Progenitor cell of endocrine pancreas (in vitro differentiated cells): ENCODE results near the gene APOB. TPM values are rescaled to one million over a fixed set of nuclear protein-coding genes. Genes with fewer than 3 reads are reported as not detected.

Source experiments
- DNase-seq: peaks from one replicate; pipeline ENCODE4 v3.0.0; 2021; ENCODE audit warnings: low spot score; ENCODE audit not compliant: unreplicated experiment
- H3K27ac Mint-ChIP-seq: 2 replicates; pipeline ENCODE4 v1.8.0; 2021; ENCODE audit warnings: mild to moderate bottlenecking, moderate library complexity, mixed read lengths
- H3K27me3 Mint-ChIP-seq: 2 replicates; pipeline ENCODE4 v1.8.0; 2021; ENCODE audit warnings: mixed read lengths
- H3K36me3 Mint-ChIP-seq: 2 replicates; pipeline ENCODE4 v1.8.0; 2022; ENCODE audit warnings: mixed read lengths; ENCODE audit not compliant: insufficient read depth
- H3K4me1 Mint-ChIP-seq: 2 replicates; pipeline ENCODE4 v1.8.0; 2021; ENCODE audit warnings: low read depth, mixed read lengths
- H3K4me3 Mint-ChIP-seq: 2 replicates; pipeline ENCODE4 v1.8.0; 2021; ENCODE audit warnings: low read depth, mild to moderate bottlenecking, moderate library complexity, mixed read lengths
- H3K9me3 Mint-ChIP-seq: 2 replicates; pipeline ENCODE4 v1.8.0; 2021; ENCODE audit warnings: low read depth, mixed read lengths
- total RNA-seq: library from RNA; stranded (reverse); gene quantifications from 2 replicates; pipeline ENCODE4 v1.2.1, GENCODE V29; 2021
- TF ChIP-seq, protein P1 (sequence below): fragments of 200-600 bp; sonication (generic); IDR thresholded peaks from one replicate; pipeline ENCODE4 v1.5.0; 2021; ENCODE audit warnings: antibody characterized with exemption, mild to moderate bottlenecking; ENCODE audit not compliant: unreplicated experiment

The APOB gene
- total RNA-seq, 1 donor from 2014 or later: 15.6 TPM

DNA sequence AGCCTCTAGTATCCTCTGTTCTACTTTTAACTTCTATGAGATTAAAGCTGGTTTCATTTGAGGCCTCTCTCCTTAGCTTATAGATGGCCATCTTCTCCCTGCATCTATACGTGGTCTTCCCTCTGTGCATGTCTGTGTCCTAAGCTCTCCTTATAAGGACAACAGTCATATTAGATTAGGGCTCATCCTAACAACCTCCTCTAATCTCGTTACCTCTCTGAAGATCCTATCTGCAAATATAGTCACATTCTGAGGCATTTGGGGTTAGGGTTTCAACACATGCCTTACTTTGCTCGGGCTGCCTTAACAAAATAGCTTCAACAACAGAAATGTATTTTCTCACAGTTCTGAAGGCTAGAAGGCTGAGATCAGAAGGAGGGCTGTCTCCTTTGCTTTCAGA lies 11.6 kb upstream of the APOB start:
- Mint-ChIP-seq H3K27ac (no peak overlapping the region), H3K36me3 (no peaks in the 10 kb centered on the region), H3K4me1 (peaks cover 9% of the 10 kb centered on the region), H3K4me3 (no peak overlapping the region), H3K27me3 (peaks cover 39% of the 10 kb centered on the region), H3K9me3 (peaks cover 3% of the 10 kb centered on the region)
- TF ChIP-seq, protein P1, sequence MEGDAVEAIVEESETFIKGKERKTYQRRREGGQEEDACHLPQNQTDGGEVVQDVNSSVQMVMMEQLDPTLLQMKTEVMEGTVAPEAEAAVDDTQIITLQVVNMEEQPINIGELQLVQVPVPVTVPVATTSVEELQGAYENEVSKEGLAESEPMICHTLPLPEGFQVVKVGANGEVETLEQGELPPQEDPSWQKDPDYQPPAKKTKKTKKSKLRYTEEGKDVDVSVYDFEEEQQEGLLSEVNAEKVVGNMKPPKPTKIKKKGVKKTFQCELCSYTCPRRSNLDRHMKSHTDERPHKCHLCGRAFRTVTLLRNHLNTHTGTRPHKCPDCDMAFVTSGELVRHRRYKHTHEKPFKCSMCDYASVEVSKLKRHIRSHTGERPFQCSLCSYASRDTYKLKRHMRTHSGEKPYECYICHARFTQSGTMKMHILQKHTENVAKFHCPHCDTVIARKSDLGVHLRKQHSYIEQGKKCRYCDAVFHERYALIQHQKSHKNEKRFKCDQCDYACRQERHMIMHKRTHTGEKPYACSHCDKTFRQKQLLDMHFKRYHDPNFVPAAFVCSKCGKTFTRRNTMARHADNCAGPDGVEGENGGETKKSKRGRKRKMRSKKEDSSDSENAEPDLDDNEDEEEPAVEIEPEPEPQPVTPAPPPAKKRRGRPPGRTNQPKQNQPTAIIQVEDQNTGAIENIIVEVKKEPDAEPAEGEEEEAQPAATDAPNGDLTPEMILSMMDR: no peak
- no peak for DNase-seq

GRCh38 chr2:21054011-21054410 lies 10.1 kb upstream of the APOB start:
- Mint-ChIP-seq H3K27ac (no peak overlapping the region), H3K36me3 (no peaks in the 10 kb centered on the region), H3K9me3 (no peaks in the 10 kb centered on the region), H3K4me1 (peaks cover 9% of the 10 kb centered on the region), H3K4me3 (no peak overlapping the region), H3K27me3 (peaks cover 35% of the 10 kb centered on the region)
- no peak for DNase-seq
- TF ChIP-seq, protein P1: no peak

DNA sequence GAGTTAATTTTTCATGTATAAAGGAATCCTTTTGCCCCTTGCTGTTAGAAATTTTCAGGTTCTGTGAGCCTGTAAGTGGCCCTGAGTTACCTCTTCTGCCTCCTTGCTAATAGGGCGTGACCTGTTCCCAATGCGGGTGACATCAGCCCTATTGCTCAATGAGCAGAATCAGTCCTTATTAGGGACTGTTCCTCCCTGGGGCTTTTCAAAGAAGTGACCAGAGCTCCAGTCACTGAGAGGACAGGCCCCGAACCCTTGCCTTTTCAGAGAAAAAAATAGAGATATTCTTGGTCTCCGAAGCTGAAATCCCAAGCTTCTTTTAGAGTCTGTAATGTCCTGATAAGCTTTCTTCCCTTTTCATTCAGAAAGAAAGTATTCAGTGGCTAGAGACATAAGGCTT lies 8.2 kb upstream of the APOB start:
- no peaks in the 10 kb centered on the region for H3K9me3 Mint-ChIP-seq

DNA sequence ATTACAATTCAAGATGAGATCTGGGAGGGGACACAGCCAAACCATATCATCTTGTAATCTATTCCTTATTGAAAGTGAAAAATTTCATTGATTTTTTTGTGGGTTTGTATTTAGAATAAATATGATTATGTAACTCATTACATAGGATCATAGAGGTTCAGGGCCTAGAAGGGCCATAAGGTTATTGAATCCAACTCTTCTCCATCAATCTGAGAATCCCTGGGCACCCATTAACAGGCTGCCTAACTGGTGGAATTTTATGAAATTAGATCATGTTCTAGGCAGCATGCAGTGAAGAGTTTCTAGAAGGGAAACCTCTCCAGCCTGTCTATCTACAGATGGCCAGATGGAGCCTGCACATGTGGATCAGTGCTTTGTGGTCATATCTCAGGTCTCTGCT lies 6.3 kb upstream of the APOB start:
- Mint-ChIP-seq H3K27ac (no peak overlapping the region), H3K36me3 (no peaks in the 10 kb centered on the region), H3K9me3 (no peaks in the 10 kb centered on the region), H3K27me3 (peaks cover 43% of the 10 kb centered on the region), H3K4me3 (no peak overlapping the region), H3K4me1 (peaks cover 9% of the 10 kb centered on the region)
- no peak for DNase-seq
- TF ChIP-seq, protein P1: no peak

More for the DNA sequence above, 8.2 kb upstream of the APOB start:
- peaks cover 48% of the 10 kb centered on the region for H3K27me3 Mint-ChIP-seq
- H3K27ac Mint-ChIP-seq: no peak overlapping the region
- H3K4me3 Mint-ChIP-seq: no peak overlapping the region
- H3K36me3 Mint-ChIP-seq: no peaks in the 10 kb centered on the region
- no peak for DNase-seq
- H3K4me1 Mint-ChIP-seq: peaks cover 11% of the 10 kb centered on the region
- TF ChIP-seq, protein P1: no peak

DNA sequence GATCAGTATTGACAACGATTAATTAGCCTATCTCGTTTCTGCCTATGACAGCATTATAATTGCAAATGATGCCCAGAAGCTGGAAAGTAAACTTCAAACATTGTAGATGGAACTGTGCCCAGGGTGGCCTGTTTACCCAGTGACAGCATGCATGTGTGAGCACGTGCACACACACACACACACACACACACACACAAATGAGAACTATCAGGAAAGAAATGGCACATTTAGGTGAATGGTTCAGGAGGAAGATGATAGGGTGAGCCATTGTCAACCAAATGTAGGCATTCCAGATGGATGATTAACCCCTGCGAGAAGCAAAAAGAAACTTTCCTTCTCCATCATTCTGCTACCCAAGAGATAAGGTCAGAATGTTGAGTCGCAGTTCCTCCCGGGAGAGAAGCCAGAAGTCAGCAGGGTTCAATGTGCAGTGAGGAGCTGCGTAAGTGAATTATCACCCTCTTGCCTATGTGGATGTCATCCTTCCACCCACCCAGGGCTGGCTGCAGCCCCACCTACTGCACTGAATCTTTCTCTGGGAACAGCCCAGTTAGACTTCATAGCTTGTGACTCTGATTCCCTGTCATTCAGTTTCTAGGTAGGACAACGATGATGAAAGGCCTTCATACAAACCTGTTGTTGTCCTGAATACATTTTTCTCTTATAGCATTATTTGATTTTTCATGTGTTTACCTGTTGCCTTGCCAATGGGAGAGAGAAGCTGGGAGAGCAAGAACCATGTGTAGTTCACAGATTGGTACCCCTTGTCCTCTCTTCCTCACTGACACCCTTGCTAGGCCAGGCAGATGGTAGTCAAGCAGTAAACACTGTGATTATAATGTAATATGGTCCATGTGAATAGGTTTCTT lies 3.5 kb upstream of the APOB start:
- H3K27ac Mint-ChIP-seq: no peak overlapping the region
- no peaks in the 10 kb centered on the region for H3K36me3 Mint-ChIP-seq
- peaks cover 30% of the 10 kb centered on the region for H3K27me3 Mint-ChIP-seq
- H3K4me3 Mint-ChIP-seq: no peak overlapping the region
- H3K9me3 Mint-ChIP-seq: no peaks in the 10 kb centered on the region
- TF ChIP-seq, protein P1: no peak
- no peak for DNase-seq
- H3K4me1 Mint-ChIP-seq: peaks cover 19% of the 10 kb centered on the region
